Retinal pigment epithelial cell (primary cell): ENCODE results near the gene C1orf53.
A peak's percentile ranks its signal among the peaks of the same experiment; 100 is the strongest.

Experiments
- DNase-seq: peaks from one replicate; pipeline ENCODE4 v3.0.0-alpha.2; 2010; ENCODE audit warnings: low read depth
- H3K4me3 ChIP-seq: 2 replicates; pipeline ENCODE4 v1.5.1; 2011; ENCODE audit warnings: mild to moderate bottlenecking, low read length, control low read depth, moderate library complexity
- CTCF ChIP-seq: conservative IDR thresholded peaks from 2 replicates; pipeline ENCODE4 v1.5.1; 2011; ENCODE audit warnings: low read depth, low read length, control low read depth, inconsistent platforms

Gene C1orf53

GRCh38 chr1:197896301-197896700 lies 6.1 kb upstream of the C1orf53 start:
- DNase-seq, result no peak
- no peak overlapping the region for H3K4me3 ChIP-seq
- no peak for TF ChIP-seq CTCF

GRCh38 chr1:197899037-197899436 lies 3.4 kb upstream of the C1orf53 start:
- no peak for TF ChIP-seq CTCF
- DNase-seq, result no peak
- no peak overlapping the region for H3K4me3 ChIP-seq

- TF ChIP-seq CTCF, result no peak
- peak overlapping the region; percentile 78 for H3K4me3 ChIP-seq
- DNase-seq, result no peak
Observed at GRCh38 chr1:197902131-197902453, 338 bp upstream of the C1orf53 start.

GRCh38 chr1:197903196-197903514 lies 725 bp downstream of the C1orf53 start:
- peak overlapping the region; percentile 78 for H3K4me3 ChIP-seq
- no peak for TF ChIP-seq CTCF
- no peak for DNase-seq

GRCh38 chr1:197904126-197904787 lies 1.8 kb downstream of the C1orf53 start:
- H3K4me3 ChIP-seq, result no peak overlapping the region
- no peak for TF ChIP-seq CTCF
- DNase-seq, result no peak

- TF ChIP-seq CTCF, result no peak
- H3K4me3 ChIP-seq, result no peak overlapping the region
- DNase-seq, result no peak
Observed at GRCh38 chr1:197905699-197906351, 3.4 kb downstream of the C1orf53 start.
